Activated CD4-positive, alpha-beta T cell treated with anti-CD3 and anti-CD28 coated beads, Interleukin-2, amount 50 U/mL, for 16 hours (primary cell): Measurements from ENCODE around the gene DCHS1.

ENCODE experiments used
- DNase-seq: peaks from one replicate; pipeline ENCODE4 v3.0.0-alpha.2; 2020

Gene DCHS1

DNA sequence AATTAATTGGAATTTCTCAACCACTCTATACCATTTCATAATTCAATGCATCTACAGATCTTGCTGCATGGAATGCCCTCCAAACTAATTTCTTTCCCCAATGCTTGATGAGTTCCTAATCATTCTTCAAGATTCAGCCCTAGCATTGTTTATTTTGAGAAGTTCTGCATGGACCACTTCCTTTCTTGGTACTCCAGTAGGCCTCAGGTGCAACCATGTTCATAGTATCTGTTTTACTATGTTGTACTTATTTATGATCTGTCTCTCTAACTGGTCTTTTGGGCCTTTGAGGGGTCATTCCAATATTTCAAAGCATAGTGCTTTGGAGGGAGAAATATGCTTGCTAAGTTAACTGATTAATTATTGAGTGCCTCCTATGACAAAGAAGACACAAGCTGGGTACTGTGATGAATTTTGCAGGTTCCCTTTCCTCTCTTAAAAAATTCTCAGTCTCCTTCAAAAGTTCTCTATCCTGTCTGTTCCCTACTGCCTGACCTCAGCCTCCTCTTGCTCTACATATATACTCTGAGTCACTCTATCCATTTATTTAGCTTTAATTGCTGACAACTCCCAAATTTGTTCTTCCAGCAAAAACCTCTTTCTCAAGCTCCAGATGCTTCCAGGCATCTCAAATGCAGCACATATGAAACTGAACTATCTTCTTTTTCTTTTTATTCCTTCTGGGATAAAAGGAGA, 18.1 kb upstream of the DCHS1 start:
- no peak for DNase-seq

DNA sequence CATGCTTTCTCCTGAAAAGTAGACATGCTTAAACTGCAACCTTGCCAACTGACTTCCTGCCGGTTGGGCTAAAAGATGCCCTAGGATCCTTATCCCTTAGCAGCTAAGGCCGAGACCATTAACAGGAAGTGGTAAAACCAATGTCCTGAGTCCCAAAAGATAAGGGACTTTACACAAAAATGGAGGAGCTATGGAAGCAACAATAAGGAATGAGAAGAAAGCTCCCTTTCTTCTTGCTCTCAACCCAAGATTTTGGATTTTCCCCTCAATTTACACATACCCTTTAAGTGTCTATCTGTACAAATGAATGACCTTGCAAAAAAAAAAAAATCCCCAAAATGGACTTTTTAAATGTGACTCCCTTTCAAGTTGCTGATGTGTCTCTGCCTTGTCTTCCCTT, 16.4 kb upstream of the DCHS1 start:
- DNase-seq: no peak

DNA sequence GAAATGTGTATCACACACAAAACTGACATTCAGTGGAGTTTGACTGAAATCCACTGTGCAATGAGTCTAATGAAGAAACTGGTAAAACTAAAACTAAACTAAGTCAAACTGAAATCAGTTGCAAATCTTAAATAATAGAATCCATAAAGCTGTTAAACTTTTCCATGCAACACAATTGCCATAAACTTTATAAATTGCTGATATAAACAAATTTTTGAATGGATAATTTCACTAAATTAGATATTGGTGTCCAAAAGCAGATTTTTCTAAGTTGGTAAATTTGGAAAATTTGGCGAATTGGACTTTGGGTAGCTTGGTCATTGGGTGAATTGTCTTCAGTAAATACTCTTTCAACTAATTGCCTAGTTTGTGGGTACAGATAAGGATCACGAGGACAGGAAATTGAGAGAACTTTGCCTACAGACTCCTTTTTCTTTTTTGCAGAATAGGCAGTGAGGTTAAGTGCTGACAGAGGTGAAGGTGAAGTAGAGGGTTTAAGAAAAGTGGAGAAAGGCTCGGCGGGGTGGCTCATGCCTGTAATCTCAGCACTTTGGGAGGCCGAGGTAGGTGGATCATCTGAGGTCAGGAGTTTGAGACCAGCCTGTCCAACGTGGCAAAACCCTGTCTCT, 14.7 kb upstream of the DCHS1 start:
- DNase-seq: peak; percentile 33

GRCh38 chr11:6667733-6668374, 12.2 kb upstream of the DCHS1 start:
- peak; percentile 68 for DNase-seq

GRCh38 chr11:6666302-6667183, 10.9 kb upstream of the DCHS1 start:
- peak; percentile 48 for DNase-seq

DNA sequence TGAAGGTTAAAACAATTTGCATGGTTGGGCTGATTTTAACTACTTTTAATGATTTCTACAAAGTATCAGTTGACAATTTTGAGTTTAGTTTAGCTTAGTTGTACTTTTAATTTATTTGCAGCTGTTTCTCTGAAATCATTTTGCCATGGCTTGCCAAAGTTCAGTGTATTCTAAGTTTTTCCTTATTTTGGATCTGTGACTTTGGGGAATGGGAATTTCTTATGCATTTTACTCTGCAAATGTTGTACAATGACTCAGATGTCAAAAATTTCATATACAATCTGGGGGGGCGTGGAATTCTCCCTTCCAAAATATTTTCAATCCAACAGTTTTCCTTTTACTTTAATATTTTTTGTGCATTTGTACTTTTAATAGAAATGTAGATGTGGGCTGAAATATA, 8.9 kb upstream of the DCHS1 start:
- no peak for DNase-seq

- DNase-seq: no peak
Observed at GRCh38 chr11:6663794-6664469, 8.3 kb upstream of the DCHS1 start.

GRCh38 chr11:6660712-6661111, 5.1 kb upstream of the DCHS1 start:
- DNase-seq: no peak

DNA sequence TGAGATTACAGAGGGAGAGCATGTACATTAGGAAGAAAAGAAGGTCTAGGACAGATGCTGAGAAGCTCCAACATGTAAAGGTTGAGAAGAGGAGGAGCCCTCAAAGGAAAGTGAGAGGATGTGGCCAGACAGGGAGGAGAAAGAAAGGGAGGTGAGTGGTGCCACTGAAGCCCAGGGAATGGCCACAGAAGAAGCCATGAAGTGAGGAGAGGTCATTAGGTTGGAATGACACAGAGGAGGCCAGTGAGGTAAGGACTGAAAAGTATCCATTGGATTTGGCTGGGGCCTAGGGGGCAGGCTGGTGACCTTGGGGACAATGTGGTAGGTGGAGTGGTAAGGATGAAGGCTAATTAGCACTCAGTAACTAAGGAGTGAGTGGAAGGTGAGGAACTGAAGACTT, 3.0 kb upstream of the DCHS1 start:
- no peak for DNase-seq

DNA sequence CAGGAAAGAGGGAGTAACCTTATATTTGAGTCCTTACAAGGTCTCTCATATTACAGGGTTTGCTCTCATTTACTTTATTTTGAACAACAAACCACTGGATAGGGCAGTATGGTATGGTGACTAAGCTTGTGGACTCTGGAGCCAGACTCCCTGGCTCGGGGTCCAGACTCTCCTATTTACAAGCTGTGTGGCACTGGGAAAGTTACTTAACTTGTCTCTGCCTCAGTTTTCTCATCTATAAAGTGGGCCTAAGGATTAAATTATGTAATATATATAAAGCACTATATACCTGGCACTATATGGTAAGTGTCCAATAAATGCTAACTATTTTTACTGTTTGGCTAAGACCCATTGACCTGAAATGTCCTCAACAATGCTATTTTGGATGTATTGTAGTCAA, 1.7 kb upstream of the DCHS1 start:
- DNase-seq: no peak

DNA sequence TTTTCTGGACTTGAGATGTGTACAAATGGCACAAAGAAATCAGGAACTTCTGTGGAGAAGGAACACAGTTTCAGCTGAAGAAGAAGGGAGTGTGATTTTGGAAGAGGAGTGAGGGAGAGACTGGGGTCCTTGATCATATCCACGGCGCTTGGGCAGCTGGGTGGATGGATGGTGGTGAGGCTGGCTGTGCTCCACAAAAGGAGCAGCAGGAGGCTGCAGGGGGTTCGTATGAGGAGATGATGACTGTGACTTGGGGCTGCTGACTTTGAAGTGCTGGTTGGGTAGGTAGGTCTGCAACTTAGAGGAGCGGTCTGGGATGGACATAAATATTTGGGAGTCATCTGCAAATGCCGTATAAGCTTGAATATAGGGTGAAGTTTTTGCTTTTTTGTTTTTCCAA, 1.3 kb upstream of the DCHS1 start:
- no peak for DNase-seq

GRCh38 chr11:6656584-6656915, 941 bp upstream of the DCHS1 start:
- no peak for DNase-seq

GRCh38 chr11:6655020-6655789, 404 bp downstream of the DCHS1 start:
- no peak for DNase-seq

- DNase-seq: no peak
Observed at GRCh38 chr11:6654281-6655019, 1.2 kb downstream of the DCHS1 start.

DNA sequence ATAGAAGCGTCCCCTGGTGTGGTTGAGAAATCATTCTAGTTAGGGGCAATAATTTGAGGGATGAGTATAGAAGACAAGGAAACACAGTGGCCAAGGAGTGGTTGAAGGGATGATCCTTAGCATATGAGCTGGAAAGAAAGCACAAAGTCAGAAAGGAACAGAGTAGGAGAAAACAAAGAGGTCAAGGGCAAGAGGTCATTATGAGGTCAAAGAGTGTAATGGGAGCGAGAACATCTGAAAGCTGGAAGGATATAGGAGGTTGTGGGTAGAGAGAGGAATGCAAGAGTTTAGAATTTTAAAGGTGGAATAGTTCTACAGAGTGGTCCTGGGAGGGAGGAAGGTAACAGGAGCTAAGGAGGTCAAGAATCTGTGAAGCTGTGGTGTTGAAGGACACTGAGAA, 2.0 kb downstream of the DCHS1 start:
- no peak for DNase-seq

GRCh38 chr11:6653097-6653496, 2.5 kb downstream of the DCHS1 start:
- no peak for DNase-seq

DNA sequence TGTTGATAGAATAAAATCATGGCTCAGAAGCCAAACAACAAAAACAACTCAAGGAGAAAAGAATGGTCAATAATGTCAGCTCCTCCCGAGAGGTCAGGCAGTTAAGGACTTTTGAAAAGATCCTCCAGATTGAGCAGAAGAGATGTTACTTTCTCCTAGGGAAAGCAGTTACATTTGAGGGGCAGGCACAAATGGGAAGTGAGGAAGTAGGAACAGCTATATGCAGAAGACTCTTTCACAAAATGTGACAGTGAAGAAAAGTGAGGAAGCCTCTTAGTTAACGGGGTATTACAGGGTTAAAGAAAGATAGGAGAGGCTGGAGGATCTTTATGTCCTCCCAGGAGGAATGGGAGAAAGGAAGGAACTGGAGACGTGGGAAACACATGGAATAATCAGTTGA, 3.4 kb downstream of the DCHS1 start:
- no peak for DNase-seq

DNA sequence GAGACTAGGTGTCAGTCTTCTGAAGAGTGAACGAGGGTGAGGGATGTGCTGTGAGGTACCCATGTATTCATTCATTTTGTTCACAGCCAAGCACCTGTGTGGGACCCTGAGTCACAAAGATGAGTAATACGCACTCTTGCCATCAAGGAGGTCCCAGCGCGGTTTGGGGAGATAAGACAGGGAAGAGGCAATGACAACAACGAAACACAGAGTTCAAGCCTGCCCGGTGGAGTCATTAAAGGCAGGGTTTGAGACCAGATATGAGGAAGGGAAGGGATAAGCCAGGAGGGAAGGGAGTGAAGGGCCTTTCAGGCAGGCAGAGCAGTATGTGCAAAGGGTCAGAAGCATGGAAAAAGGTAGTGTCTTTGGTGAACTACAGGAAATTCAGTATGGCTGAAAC, 4.6 kb downstream of the DCHS1 start:
- no peak for DNase-seq

- DNase-seq: no peak
Observed at GRCh38 chr11:6650104-6650503, 5.5 kb downstream of the DCHS1 start.

DNA sequence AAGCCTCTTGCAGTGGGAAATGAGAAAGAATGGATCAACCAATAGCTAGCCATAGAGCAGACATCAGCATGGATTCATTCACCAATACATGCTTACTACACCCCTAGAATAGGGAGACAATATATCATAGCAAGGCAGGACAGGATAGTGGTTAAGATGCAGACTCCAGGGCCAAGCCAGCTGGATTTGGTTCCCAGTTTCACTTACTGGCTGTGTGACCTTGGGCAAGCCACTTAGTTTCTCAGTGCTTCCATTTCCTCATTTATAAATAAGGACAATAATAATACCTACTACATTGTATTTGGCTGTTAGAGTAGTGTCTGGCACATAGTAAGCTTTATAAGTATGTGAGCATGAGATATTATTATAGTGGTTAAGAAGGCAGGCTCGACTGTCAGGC, 7.1 kb downstream of the DCHS1 start:
- no peak for DNase-seq

DNA sequence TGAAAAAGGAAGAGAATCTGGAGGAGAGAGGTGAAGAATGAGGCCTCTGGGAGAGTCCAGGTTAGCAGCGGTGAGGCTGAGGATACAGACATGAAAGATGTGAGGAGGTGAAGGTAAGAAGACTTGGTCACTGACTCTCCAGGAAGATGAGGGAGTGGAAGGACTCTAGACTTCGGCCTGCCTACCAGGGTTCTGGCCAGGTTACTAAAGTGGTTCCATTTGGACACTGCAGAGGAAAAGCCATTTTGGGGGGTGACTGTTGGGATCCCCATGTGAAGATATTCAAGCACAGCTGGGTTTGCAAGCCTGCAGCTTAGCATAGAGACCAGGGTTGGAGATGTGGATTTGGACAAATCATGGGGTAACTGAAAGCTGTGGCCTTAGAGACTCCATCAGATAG, 7.8 kb downstream of the DCHS1 start:
- DNase-seq: no peak
